8988T (cell line): ENCODE data around the gene KCNJ15.
"Not testable (repeated sequence)": the region's sequence is repeated elsewhere in the genome, so short reads cannot be mapped to it uniquely, and the experiment has no call there.

Source experiments
- DNase-seq: peaks from one replicate; pipeline ENCODE4 v3.0.0; 2011

Gene KCNJ15

GRCh38 chr21:38244885-38245869 lies 11.6 kb upstream of the KCNJ15 start:
- DNase-seq = no peak

DNA sequence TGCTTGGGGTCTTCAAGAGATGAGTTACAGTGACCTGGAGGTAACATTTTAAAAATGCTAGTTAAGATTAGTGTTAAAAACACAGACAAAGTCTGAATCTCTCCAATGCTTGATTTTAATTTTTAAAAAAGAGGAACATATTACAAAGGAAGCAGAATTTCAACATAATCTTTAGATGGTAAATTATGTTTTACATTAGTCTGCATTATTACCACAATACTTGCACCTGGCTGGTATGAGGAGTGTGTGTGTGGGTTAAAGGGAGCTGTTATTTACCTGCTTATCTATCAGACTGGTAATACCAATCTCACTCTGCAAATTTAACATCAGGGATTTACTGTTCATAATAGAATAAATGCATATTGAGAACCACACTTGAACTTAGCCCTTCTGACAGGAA lies 10.3 kb upstream of the KCNJ15 start:
- DNase-seq = no peak

- DNase-seq = not testable (repeated sequence)
These were observed 9.7 kb upstream of the KCNJ15 start for GRCh38 chr21:38247054-38247453.

- DNase-seq = no peak
These were observed 8.9 kb upstream of the KCNJ15 start for GRCh38 chr21:38247738-38248510.

DNA sequence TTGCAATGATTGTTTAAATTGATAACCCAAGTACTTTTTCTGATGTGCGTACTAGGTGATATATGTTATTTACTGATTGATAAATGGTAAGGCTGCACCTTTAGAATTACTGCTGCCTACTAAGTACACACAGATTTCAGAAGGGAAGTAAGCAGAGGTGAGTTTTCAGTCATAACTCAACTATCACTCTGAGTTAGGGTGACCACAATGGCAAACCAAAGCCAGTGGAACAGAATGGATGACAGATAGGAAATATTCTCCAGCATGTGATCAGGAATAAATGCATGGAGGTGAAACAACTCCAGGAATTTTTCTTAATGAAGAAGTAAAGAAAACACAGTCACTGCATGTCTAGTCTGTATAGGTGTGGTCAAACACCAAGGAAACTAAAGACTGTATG lies 7.5 kb upstream of the KCNJ15 start:
- no peak for DNase-seq

DNA sequence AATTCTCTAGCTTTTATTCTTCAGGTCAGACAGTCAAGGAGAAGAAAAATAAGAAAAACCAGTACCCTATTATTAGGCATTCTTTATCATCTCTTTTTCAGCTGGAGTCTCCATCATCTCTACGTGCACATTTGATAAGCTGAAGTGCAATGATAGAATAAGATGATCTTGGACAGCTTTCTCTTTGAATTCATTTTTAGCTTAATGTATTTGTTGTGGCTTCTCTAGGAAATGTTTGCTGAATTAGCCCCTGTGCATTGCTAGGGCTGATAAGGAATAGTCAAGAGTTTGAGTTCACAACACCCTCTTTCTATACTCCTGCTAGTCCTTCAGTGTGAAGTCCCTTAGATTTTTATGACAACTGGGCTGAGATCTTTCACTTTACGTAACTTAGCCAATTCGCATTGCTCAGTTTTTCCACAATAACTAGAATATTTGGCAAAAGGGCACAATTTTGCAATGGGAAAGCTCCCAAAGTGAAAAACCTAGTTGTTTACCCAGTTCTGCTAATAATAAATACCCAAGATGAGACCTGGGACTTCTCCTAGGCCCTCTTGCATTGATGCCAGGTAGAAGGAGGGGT lies 7.0 kb upstream of the KCNJ15 start:
- DNase-seq = no peak

DNA sequence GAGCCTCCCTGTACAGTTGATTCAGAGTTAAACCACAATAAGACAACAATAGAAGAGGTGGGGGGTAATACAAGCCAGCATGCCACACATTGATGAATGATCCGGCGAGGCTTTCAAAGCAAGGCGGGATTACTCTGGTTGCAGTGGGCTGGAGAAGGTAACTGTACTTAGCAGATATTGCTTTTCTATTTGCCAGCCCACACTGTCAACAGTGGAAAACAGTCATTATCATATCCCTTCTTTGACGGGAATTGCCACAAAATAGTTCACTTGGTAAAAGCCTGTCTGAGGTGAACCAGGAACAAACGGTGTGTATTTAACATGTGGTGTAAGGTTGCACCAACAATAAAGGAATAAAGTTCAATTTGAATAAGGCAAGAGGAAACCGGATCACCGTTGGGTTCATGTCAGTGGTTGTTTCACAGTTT lies 5.8 kb upstream of the KCNJ15 start:
- DNase-seq = no peak

GRCh38 chr21:38254970-38255369 lies 1.8 kb upstream of the KCNJ15 start:
- no peak for DNase-seq

DNA sequence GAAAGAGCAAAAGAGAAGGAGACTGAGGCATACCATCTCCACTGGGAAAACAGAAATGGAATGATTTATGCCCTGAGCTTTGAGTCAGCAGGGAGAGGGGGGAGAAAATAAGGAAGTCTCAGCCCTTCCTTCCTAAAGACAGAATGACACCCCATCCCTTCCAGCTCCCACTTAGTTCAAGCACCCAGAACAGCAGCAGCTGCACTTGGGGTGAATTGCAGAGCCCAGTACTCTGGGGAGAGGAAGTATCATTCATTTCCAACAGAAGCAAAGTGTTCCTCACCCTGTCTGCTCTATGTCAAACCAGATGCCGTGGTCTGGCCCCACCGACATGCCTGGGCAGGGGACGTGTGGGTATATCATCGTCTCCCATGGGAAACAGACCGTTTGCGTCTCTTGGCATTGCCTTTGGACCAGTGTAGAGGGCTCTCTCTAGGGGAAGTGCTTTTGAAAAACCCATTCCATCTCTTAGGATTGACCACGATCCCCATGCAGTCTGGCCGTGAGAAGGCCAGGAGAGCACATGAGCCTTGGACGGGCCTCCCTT lies 1.1 kb upstream of the KCNJ15 start:
- no peak for DNase-seq

DNA sequence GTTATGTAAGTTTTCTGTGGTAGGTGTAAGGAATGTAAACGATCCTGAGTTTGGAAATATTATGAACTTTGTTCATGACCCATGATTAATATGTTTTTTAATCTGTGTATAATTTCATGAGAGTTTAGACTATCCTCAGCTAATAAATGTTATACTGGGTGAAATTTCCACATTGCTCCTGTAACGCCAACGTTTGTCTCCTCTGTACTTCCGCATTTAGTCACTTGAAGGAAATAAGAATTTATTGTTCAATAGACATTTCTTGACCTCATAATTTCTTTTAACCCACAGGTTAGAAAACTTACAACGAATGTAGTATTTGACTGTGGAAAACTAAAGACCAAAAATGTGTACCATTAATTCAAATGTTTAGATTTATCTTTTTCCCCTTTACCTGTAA lies 876 bp downstream of the KCNJ15 start:
- DNase-seq = no peak

DNA sequence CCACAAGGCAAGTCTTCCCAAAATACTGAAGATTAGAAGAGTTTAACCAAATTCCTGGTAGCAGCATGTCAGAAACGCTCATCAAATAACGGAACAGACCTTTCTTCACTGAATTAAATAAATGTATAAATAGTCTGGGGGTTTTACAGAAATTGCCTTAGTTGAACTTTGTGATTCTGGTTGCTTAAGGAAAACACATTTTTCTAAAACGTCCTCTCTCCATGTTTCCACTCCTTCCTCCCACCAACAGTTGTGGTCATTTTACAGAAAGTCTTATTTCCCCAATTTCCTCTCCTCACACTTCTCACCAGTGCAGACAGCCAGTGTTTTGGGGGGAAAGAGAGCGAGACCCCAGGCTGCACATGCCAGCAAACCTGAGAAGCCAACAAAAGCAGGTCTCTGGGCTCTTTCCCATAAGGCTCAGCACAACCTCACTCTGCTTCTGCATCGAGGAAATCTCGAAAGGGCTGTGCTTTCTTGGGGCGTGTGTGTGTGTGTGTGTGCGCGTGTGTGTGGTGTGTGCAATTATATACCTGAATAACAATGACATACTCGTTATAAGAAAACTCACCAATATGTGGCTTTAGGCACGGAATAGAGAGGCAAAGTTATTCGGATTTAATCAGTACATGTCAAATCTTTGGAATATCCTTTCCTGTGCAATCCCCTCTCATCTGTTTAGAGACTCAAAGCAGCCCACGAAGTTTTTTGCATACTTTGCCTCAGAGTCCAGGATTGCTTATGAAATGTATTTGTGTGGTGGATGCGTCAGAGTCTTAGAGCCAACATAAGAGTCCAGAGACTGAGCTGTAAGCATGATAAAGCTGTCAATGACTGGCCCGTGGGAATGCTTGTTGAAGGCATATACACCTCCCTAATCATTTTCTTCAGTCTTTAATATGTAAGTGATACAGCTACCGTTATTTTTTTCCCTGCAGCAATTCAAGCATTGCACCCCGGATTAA lies 2.0 kb downstream of the KCNJ15 start:
- DNase-seq = no peak

GRCh38 chr21:38259665-38260064 lies 2.9 kb downstream of the KCNJ15 start:
- DNase-seq = no peak

- DNase-seq = no peak
These were observed 3.6 kb downstream of the KCNJ15 start for GRCh38 chr21:38260426-38260825.

DNA sequence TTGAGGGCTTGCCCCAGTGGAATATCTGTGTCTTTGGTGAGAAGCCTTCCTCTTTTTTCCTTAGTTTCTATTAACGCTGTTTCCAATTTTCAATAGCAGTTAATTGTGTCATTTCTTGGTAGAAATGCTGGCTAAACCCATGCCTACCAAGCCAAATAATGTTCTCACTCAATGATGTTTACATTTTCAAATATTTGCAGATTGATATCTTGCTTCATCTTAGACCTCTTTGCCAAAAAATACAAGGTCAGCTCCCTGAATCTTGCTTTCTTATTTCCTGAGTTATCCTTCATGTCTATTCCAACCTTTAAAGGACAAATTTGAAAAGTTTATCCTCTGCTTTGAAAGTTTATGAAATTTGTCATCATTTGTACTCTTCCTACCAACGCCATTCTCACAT lies 5.1 kb downstream of the KCNJ15 start:
- no peak for DNase-seq

DNA sequence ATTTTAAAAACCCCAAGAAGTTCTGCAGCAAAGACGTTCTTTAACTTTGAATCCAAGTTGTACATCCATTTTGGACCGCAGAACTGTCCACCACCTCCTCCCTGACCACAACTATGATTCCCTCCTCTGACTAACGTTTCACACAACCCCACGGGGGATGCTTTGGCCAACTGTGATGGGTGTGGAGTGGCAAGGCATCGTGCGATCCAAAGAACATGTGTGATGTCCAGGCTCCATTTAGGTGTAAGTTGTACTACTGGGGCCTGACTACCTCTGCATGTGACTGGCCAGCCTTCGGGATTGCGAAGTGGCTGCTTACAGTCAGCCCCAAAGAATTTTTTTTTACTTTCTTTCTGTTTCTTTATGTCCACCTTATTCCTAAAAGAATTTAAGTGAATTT lies 6.7 kb downstream of the KCNJ15 start:
- no peak for DNase-seq

DNA sequence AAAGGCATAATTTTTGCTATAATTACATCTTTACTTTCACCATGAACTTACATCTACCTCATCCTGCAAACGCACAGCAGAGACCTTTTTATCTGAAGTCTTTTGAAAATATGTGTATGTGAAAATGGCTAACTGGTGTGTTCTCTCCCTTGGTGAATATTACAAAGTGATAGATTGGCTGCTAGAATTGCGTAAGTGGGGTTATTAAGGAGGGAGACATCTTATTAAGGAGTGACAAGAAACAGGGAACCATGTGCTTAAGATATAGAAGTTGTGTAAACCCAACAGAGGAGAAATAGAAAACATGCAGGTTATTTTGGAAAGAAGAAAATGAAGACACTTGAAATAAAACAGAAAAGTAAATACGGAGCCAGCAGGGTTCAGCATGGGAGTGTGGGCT lies 7.8 kb downstream of the KCNJ15 start:
- no peak for DNase-seq

DNA sequence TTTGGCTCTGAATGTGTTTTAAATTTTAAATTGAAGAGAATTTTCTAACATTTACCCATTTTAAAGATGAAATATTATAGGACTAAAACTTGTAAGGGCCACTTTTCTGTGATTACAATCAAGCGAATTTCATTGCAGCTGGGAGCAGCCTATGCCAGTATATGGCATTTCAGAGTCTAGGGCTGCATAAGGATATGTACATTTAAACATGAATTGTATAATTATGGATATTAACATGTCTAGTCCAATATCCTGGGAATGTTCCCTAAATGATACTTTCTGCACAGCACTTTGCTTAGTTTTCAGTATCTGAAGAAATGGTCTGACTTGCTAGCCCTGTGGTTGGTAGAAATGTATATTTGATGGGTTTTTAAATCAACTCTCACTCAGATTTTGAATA lies 8.4 kb downstream of the KCNJ15 start:
- no peak for DNase-seq

DNA sequence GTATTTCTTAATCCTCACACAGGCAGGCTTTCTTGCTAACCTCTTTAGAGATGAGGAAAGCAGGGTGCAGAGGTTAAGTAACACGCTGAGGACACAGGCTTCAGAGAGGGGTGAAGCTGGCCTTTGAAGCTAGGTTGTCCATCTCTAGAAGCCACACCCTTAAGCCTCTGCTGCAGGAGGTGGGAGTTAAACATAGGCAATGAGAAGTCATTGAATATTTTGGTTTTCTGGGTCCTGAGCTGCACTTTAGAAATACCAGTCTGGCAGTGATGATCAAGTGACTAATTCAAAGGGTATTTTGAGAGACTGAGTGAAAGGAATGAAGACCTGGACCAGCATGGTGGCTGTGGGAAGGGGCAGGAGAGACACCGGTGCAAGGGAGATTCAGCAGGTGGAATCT lies 9.9 kb downstream of the KCNJ15 start:
- DNase-seq = no peak

DNA sequence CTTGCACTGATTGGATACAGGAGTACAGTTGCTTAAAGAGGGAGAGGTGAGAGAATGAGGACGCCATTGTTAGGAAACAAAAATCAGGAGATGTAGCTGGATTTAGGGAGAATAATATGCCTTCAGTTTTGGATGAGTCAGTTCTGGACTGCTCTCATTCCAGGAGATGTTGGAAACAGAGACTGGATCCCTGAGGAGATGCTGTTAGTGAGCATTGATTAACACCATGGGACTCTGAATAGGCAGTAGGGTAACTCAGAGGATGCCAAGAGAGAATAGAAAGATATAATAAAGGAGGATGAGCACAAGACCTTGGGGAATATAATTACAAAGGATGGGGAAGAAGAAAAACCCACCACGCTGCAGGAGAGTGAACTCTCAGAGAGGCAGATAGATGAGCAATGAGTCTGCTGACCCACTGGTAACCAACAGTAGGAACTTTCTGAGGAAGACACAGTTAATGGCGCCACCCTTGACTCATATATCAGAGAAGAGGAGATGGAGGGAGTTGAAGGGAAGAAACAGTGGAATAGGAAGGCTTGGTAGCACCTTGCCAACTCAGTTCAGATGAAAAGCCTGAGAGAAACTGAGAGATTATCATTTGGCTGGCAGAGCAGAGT lies 10.5 kb downstream of the KCNJ15 start:
- DNase-seq = no peak

DNA sequence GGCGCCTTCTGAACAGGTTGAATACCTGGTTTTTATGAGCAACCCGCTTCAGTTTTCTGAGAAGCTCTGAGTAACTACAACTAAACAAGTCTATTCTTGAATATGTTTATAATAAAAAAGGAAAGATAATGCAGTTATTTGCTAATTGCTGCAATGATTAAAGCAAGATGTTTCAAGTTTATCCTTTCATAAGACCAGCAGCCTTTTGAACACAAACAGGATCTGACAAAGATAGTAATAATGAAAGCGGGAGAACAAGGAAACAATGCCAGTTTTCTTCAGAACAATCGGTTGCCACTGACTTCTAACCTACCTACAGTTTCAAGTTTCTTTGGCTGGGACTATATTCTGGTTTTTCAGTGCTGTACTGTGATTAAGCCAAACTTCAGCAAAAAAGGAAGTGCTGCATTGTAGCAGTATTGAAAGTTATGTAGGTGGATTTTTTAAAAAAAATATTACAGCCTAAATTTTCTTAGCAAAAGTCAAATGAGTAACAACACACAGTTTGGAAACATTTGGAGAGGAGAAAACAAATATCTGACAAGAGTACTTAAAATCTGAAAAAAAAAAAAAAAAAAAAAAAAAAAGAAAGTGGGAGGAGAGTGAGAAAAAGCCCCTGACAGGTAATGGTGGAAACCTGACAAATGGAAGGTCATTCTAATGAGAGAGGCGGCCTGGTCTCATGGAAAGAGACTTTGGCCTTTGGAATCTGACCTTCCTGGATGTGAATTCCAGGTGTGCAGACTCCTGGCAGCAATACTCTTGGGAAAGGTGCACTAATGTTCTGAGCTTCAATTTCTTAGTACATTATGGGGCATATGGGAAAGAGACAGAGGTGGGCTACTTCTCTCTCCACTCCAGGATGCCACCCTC lies 11.4 kb downstream of the KCNJ15 start:
- DNase-seq = no peak
